K562 (cell line): ENCODE results near the gene TIMM17A. TPM values are rescaled to one million over a fixed set of nuclear protein-coding genes. Genes with fewer than 3 reads are reported as not detected.

Experiments
- ATAC-seq: fragments of 200-7000 bp; cut with Tn5 transposase; 3 replicates; pipeline ENCODE4 v1.9.1; 2020; ENCODE audit warnings: moderate library complexity
- BruUV-seq: library from RNA; stranded (reverse); fragments of 400-500 nt; replicated peaks from 2 replicates; lab custom pipeline; 2021; lab: Mats Ljungman, UMichigan
- CTCF ChIA-PET: fragments of 300-600 bp; formaldehyde crosslinking; extraction: SDS; loops from one replicate; lab custom pipeline; 2021; ENCODE audit warnings: low intra/inter-chr PET ratio; lab: Yijun Ruan, JAX
- POLR2A ChIA-PET: fragments of 300-600, 350-650 bp; sonication (Branson Sonifier 250); formaldehyde crosslinking; extraction: SDS; loops from one replicate; lab custom pipeline; 2021; ENCODE audit warnings: antibody characterized with exemption, inconsistent platforms; lab: Yijun Ruan, JAX
- DNase-seq, 4 experiments: peaks; one replicate each; pipeline versions ENCODE4 v3.0.0 to v3.0.0-alpha.2; 2011 to 2018; ENCODE audit warnings: low spot score in 3 of 4, mixed read lengths in 3 of 4; ENCODE audit errors: extremely low read depth in 1 of 4
- FAIRE-seq: peaks from 2 replicates; lab custom pipeline; 2011; peaks lifted over from hg19 to GRCh38; lab: Jason Lieb, UNC
- H2AFZ ChIP-seq: 2 replicates; pipeline ENCODE4 v1.6.0; 2011; ENCODE audit warnings: low read depth, low read length, control low read depth, inconsistent platforms
- H3K27ac ChIP-seq: fragments of 200-600 bp; 3 replicates; pipeline ENCODE4 v1.8.0; 2011; ENCODE audit warnings: low read depth, mild to moderate bottlenecking, control low read depth, inconsistent platforms, low read length, moderate library complexity, mixed read lengths; ENCODE audit errors: extremely low read depth
- H3K27me3 ChIP-seq, 2 experiments: fragments of 300-600 bp in 1 of 2; 2 replicates in 1 of 2; 3 replicates in 1 of 2; pipeline versions ENCODE4 v1.6.0 to v1.8.0; 2011; ENCODE audit warnings: inconsistent platforms in 2 of 2, low read length in 2 of 2, mild to moderate bottlenecking in 1 of 2, mixed read lengths in 1 of 2, moderate library complexity in 1 of 2; ENCODE audit not compliant: control insufficient read depth in 2 of 2, insufficient read depth in 2 of 2
- H3K36me3 ChIP-seq: fragments of 300-600 bp; 3 replicates; pipeline ENCODE4 v1.8.0; 2011; ENCODE audit warnings: mild to moderate bottlenecking, low read length, inconsistent platforms; ENCODE audit not compliant: control insufficient read depth, insufficient read depth
- H3K4me1 ChIP-seq, 2 experiments: fragments of 200-600 bp in 1 of 2; replicated peaks in 1 of 2; 2 replicates in 1 of 2; 3 replicates in 1 of 2; pipeline versions ENCODE4 v1.5.1 to v1.8.0; 2011; ENCODE audit warnings: inconsistent platforms in 2 of 2, low read length in 2 of 2, mild to moderate bottlenecking in 1 of 2, mixed read lengths in 1 of 2, moderate library complexity in 1 of 2; ENCODE audit not compliant: control insufficient read depth in 2 of 2, insufficient read depth in 2 of 2
- H3K4me2 ChIP-seq: 2 replicates; pipeline ENCODE4 v1.6.1; 2011; ENCODE audit warnings: low read length, control low read depth, inconsistent platforms, mixed read lengths; ENCODE audit not compliant: insufficient read depth
- H3K4me3 ChIP-seq: fragments of 200-600 bp; sonication (generic), shearing (Covaris generic); 2 replicates; pipeline ENCODE4 v1.5.1; 2016; ENCODE audit warnings: control low read depth, inconsistent platforms
- H3K79me2 ChIP-seq: fragments of 200-600 bp; 3 replicates; pipeline ENCODE4 v1.8.0; 2011; ENCODE audit warnings: low read length, inconsistent platforms; ENCODE audit not compliant: control insufficient read depth, insufficient read depth
- H3K9ac ChIP-seq, 2 experiments: 2 replicates each; pipeline versions ENCODE4 v1.6.0 to v1.6.1; 2011; ENCODE audit warnings: low read depth in 2 of 2, low read length in 2 of 2, control low read depth in 1 of 2, inconsistent platforms in 1 of 2, mild to moderate bottlenecking in 1 of 2, mixed read lengths in 1 of 2; ENCODE audit not compliant: insufficient read depth in 1 of 2
- H3K9me1 ChIP-seq: one replicate; pipeline ENCODE4 v1.6.0; 2011; ENCODE audit warnings: inconsistent platforms, mild to moderate bottlenecking, low read length, moderate library complexity; ENCODE audit not compliant: control insufficient read depth, insufficient read depth
- H3K9me3 ChIP-seq: replicated peaks from 2 replicates; pipeline ENCODE4 v1.5.1; 2011; ENCODE audit warnings: low read depth, low read length, inconsistent platforms; ENCODE audit not compliant: control insufficient read depth, insufficient read depth
- H4K20me1 ChIP-seq: replicated peaks from 2 replicates; pipeline ENCODE4 v1.6.1; 2011; ENCODE audit warnings: low read length, inconsistent platforms, mixed read lengths; ENCODE audit not compliant: control insufficient read depth, insufficient read depth
- CBFA2T2 ChIP-seq: fragments of 450-650 bp; conservative IDR thresholded peaks from 2 replicates; pipeline ENCODE4 v1.6.1; 2017; ENCODE audit warnings: mild to moderate bottlenecking
- CHD7 ChIP-seq: fragments of 200-600 bp; sonication (generic); IDR thresholded peaks from one replicate; pipeline ENCODE4 v1.6.1; 2012; ENCODE audit warnings: mild to moderate bottlenecking, low read depth, low read length, inconsistent platforms
- ESRRB ChIP-seq: fragments of 250-450 bp; sonication (Bioruptor Pico); IDR thresholded peaks from 2 replicates; pipeline ENCODE4 v1.5.0; 2020; ENCODE audit warnings: mild to moderate bottlenecking, moderate library complexity, borderline replicate concordance
- HDAC1 ChIP-seq, 2 experiments: fragments of 450-650 bp; IDR thresholded peaks; 2 replicates each; pipeline ENCODE4 v1.6.1; 2016 to 2017; ENCODE audit warnings: inconsistent platforms in 1 of 2, mild to moderate bottlenecking in 1 of 2, moderate library complexity in 1 of 2
- HSF4 ChIP-seq: fragments of 250-450 bp; sonication (Bioruptor Pico); IDR thresholded peaks from 2 replicates; pipeline ENCODE4 v2.1.2; 2022; ENCODE audit warnings: mild to moderate bottlenecking, moderate library complexity, borderline replicate concordance
- ILK ChIP-seq: fragments of 450-650 bp; IDR thresholded peaks from 2 replicates; pipeline ENCODE4 v1.6.1; 2016; ENCODE audit warnings: missing genetic modification characterization, low read depth, mild to moderate bottlenecking, missing compliant biosample characterization, moderate library complexity, borderline replicate concordance
- NEUROD1 ChIP-seq: fragments of 150-350 bp; IDR thresholded peaks from 2 replicates; pipeline ENCODE4 v1.6.1; 2014; ENCODE audit warnings: borderline replicate concordance, low read length, low read depth; ENCODE audit not compliant: partially characterized antibody
- TCF7 ChIP-seq: sonication (generic); IDR thresholded peaks from 2 replicates; pipeline ENCODE4 v1.6.1; 2016; ENCODE audit warnings: antibody characterized with exemption, borderline replicate concordance
- YBX1 ChIP-seq: fragments of 450-650 bp; IDR thresholded peaks from 2 replicates; pipeline ENCODE4 v1.7.1; 2016; ENCODE audit warnings: mild to moderate bottlenecking
- ZNF184 ChIP-seq: sonication (generic); formaldehyde crosslinking; IDR thresholded peaks from 2 replicates; pipeline ENCODE4 v1.5.0; 2020; ENCODE audit warnings: missing genetic modification reagents
- ZNF197 ChIP-seq: fragments of 200-800 bp; sonication (Bioruptor generic); IDR thresholded peaks from 2 replicates; pipeline ENCODE4 v1.6.1; 2016; ENCODE audit warnings: low read depth, missing genetic modification characterization, missing compliant biosample characterization
- ZNF224 ChIP-seq: sonication (generic); formaldehyde crosslinking; IDR thresholded peaks from 2 replicates; pipeline ENCODE4 v1.8.0; 2022; ENCODE audit warnings: mild to moderate bottlenecking, missing genetic modification reagents
- ZNF644 ChIP-seq: fragments of 200-800 bp; sonication (Bioruptor generic); IDR thresholded peaks from 2 replicates; pipeline ENCODE4 v1.6.1; 2016; ENCODE audit warnings: low read depth, missing genetic modification characterization, missing compliant biosample characterization
- WGBS: fragments of 100-300 bp; shearing (Covaris generic); methylation state at CpG from one replicate; pipeline ENCODE4 v1.1.6; 2016; ENCODE audit warnings: low coverage, mixed read lengths; ENCODE audit not compliant: insufficient coverage; ENCODE audit errors: missing lambda C conversion rate; 5-methylcytosine and 5-hydroxymethylcytosine counted together
- in situ Hi-C: fragments of 300-500 bp; cut with MboI; formaldehyde crosslinking; loops from 4 replicates; pipeline ENCODE4 v1.15.0; 2018; ENCODE audit warnings: inconsistent platforms, mixed read lengths
- intact Hi-C: fragments of 100-400 bp; cut with micrococcal nuclease; formaldehyde crosslinking; loops from 2 replicates; pipeline ENCODE4 v1.14.2; 2022
- polyA plus RNA-seq, 8 experiments: library from polyadenylated mRNA; depleted of rRNA in 4 of 8; stranded (reverse) in 5 of 8; unstranded in 3 of 8; fragments of >200 nt; fragmentation: Nextera tagmentation in 2 of 8; fragmentation: Illumina TruSeq in 1 of 8; extraction: Ambion mirVana in 2 of 8; extraction: Trizol in 1 of 8; gene quantifications; 2 replicates each; pipeline versions ENCODE4 v1.2.1 to v1.2.3, GENCODE V29; 2011 to 2014; ENCODE audit warnings: inconsistent platforms in 1 of 8, missing spikeins in 1 of 8
- total RNA-seq, 7 experiments: library from RNA; depleted of rRNA in 6 of 7; stranded (reverse); fragments of >200 nt in 6 of 7; fragmentation: Illumina TruSeq in 2 of 7; extraction: Trizol in 2 of 7; gene quantifications; 2 replicates each; pipeline versions ENCODE4 v1.2.1 to v1.2.3, GENCODE V29; 2011 to 2021; ENCODE audit warnings: low replicate concordance in 1 of 7

The TIMM17A gene
- total and polyA plus RNA-seq, 9 of the 15 experiments (the other 6 are each of a cell fraction or from before 2014, with no cell fraction given) = 116 to 744 (median 180) TPM

GRCh38 chr1:201939574-201939973 lies 15.7 kb upstream of the TIMM17A start:
- Histone ChIP-seq H4K20me1 (no peaks in the 10 kb centered on the region), H3K27ac (peak overlapping the region; percentile 50; the same call in 2 of the 3 replicates), H3K9me3 (no peaks in the 10 kb centered on the region), H3K9ac (peak overlapping the region in 1 of 2 experiments; percentile 33; a peak in 1 of 4 replicates), H3K4me3 (no peak overlapping the region), H3K36me3 (no peaks in the 10 kb centered on the region), H3K27me3 (no peaks in the 10 kb centered on the region), H3K9me1 (no peaks in the 10 kb centered on the region), H2AFZ (peak overlapping the region; percentile 70), H3K79me2 (no peaks in the 10 kb centered on the region), H3K4me2 (peak overlapping the region; percentile 32; the same call in 1 of the 2 replicates), H3K4me1 (peaks cover 28 to 30% of the 10 kb centered on the region in 2 experiments)
- intact Hi-C loops = no loop called here
- POLR2A ChIA-PET = interaction anchor here (2.0 kb wide), 1 partner anchor 13 kb away, joined by 5 read pairs; no protein-coding TSS in a partner anchor
- BruUV-seq = no TSS peak
- FAIRE-seq (peak; percentile 60), DNase-seq (peak in 2 of 4 experiments; percentile 28 to 72), ATAC-seq (peak; percentile 19)
- 36% methylated on average over 4 of the region's 5 CpGs for WGBS
- CTCF ChIA-PET = no interaction called here
- in situ Hi-C loops = no loop called here
- no peak for TF ChIP-seq NEUROD1
- no peak for TF ChIP-seq ZNF184 (CRISPR knock-in tag)
- no peak for TF ChIP-seq ZNF197 (CRISPR knock-in tag)
- peak; percentile 60 for TF ChIP-seq CBFA2T2
- no peak for TF ChIP-seq HSF4
- no peak for TF ChIP-seq ILK (tag)
- no peak for TF ChIP-seq ZNF224 (CRISPR knock-in tag)
- TF ChIP-seq ZNF644 (tag) = no peak
- no peak for TF ChIP-seq TCF7
- TF ChIP-seq HDAC1 (IDR thresholded peaks at IDR 0.05) = peak in 1 of 2 experiments; percentile 39; a peak in 2 of 4 replicates
- TF ChIP-seq YBX1 = no peak
- no peak for TF ChIP-seq ESRRB (CRISPR knock-in tag)
- TF ChIP-seq CHD7 = no peak
